GM23338 (cell line): ENCODE results near the gene ADGRB2. TPM values are rescaled to one million over a fixed set of nuclear protein-coding genes. Genes with fewer than 3 reads are reported as not detected.

Experiments used
- ATAC-seq: fragments of 200-7000 bp; cut with Tn5 transposase; 3 replicates; pipeline ENCODE4 v1.9.1; 2020
- DNase-seq: peaks from one replicate; pipeline ENCODE4 v3.0.0-alpha.2; 2015; ENCODE audit warnings: low spot score
- H2AFZ ChIP-seq: fragments of 200-600 bp; sonication (generic); 2 replicates; pipeline ENCODE4 v1.8.0; 2016; ENCODE audit warnings: antibody characterized with exemption, mild to moderate bottlenecking, moderate library complexity
- H3F3A ChIP-seq: fragments of 200-600 bp; sonication (generic); replicated peaks from 2 replicates; pipeline ENCODE4 v1.8.0; 2017; ENCODE audit warnings: antibody characterized with exemption, mixed run types, low read depth
- H3K27ac ChIP-seq: fragments of 200-600 bp; sonication (generic); 2 replicates; pipeline ENCODE4 v1.6.1; 2016; ENCODE audit warnings: low read depth
- H3K27me3 ChIP-seq: fragments of 200-600 bp; sonication (generic); 2 replicates; pipeline ENCODE4 v1.8.0; 2016; ENCODE audit warnings: mild to moderate bottlenecking, mixed run types, moderate library complexity; ENCODE audit not compliant: insufficient read depth
- H3K36me3 ChIP-seq: fragments of 200-600 bp; sonication (generic); 2 replicates; pipeline ENCODE4 v1.8.0; 2016; ENCODE audit warnings: mild to moderate bottlenecking; ENCODE audit not compliant: insufficient read depth
- H3K4me1 ChIP-seq: fragments of 200-600 bp; sonication (generic); 2 replicates; pipeline ENCODE4 v1.8.0; 2016; ENCODE audit warnings: mild to moderate bottlenecking, moderate library complexity; ENCODE audit not compliant: insufficient read depth
- H3K4me2 ChIP-seq: fragments of 200-600 bp; sonication (generic); 2 replicates; pipeline ENCODE4 v1.7.1; 2017; ENCODE audit warnings: mixed run types
- H3K4me3 ChIP-seq: fragments of 200-600 bp; sonication (generic); 2 replicates; pipeline ENCODE4 v1.6.1; 2016; ENCODE audit warnings: mixed run types
- H3K79me2 ChIP-seq: fragments of 200-600 bp; sonication (generic); replicated peaks from 2 replicates; pipeline ENCODE4 v1.8.0; 2017; ENCODE audit warnings: mild to moderate bottlenecking; ENCODE audit not compliant: insufficient read depth
- H3K9me2 ChIP-seq: fragments of 200-600 bp; sonication (generic); 2 replicates; pipeline ENCODE4 v1.8.0; 2017; ENCODE audit not compliant: insufficient read depth
- H4K20me1 ChIP-seq: fragments of 200-600 bp; sonication (generic); replicated peaks from 2 replicates; pipeline ENCODE4 v1.8.0; 2017; ENCODE audit warnings: mild to moderate bottlenecking; ENCODE audit not compliant: insufficient read depth
- H3K27ac Mint-ChIP-seq: 2 replicates; pipeline ENCODE4 v1.8.0; 2020; ENCODE audit warnings: inconsistent platforms, mild to moderate bottlenecking, moderate library complexity, mixed read lengths
- H3K27me3 Mint-ChIP-seq: 3 replicates; pipeline ENCODE4 v1.8.0; 2022; ENCODE audit warnings: low read depth, mild to moderate bottlenecking, moderate library complexity, mixed read lengths, inconsistent platforms; ENCODE audit not compliant: insufficient read depth, poor library complexity
- H3K36me3 Mint-ChIP-seq: 3 replicates; pipeline ENCODE4 v1.8.0; 2021; ENCODE audit warnings: low read depth, mild to moderate bottlenecking, inconsistent platforms, moderate library complexity, mixed read lengths
- H3K4me1 Mint-ChIP-seq: 3 replicates; pipeline ENCODE4 v1.8.0; 2020; ENCODE audit warnings: mild to moderate bottlenecking, inconsistent platforms, mixed read lengths
- H3K4me3 Mint-ChIP-seq: 3 replicates; pipeline ENCODE4 v1.8.0; 2021; ENCODE audit warnings: moderate library complexity, mild to moderate bottlenecking, inconsistent platforms, mixed read lengths
- H3K9me3 Mint-ChIP-seq: 3 replicates; pipeline ENCODE4 v1.8.0; 2020; ENCODE audit warnings: moderate library complexity, mild to moderate bottlenecking, inconsistent platforms, mixed read lengths
- EZH2 ChIP-seq: fragments of 200-600 bp; sonication (generic); IDR thresholded peaks from one replicate; pipeline ENCODE4 v1.8.0; 2017; ENCODE audit warnings: antibody characterized with exemption, mild to moderate bottlenecking, low read depth; ENCODE audit not compliant: unreplicated experiment
- POLR2AphosphoS5 ChIP-seq: IDR thresholded peaks from 2 replicates; pipeline ENCODE4 v1.6.1; 2016; ENCODE audit warnings: antibody characterized with exemption, low read depth
- STAT1 ChIP-seq: IDR thresholded peaks from one replicate; pipeline ENCODE4 v1.6.1; 2016; ENCODE audit warnings: antibody characterized with exemption; ENCODE audit not compliant: unreplicated experiment
- polyA plus RNA-seq: library from polyadenylated mRNA; unstranded; fragments of >200 nt; fragmentation: Nextera tagmentation; extraction: Ambion mirVana; gene quantifications from 2 replicates; pipeline ENCODE4 v1.2.1, GENCODE V29; 2016
- total RNA-seq: library from RNA; depleted of rRNA; stranded (reverse); fragments of >200 nt; shearing (Covaris generic); gene quantifications from 2 replicates; pipeline ENCODE4 v1.2.3, GENCODE V29; 2014
- TF ChIP-seq, protein P1 (sequence below), 2 experiments: fragments of 200-600 bp in 1 of 2; sonication (generic) in 1 of 2; conservative IDR thresholded peaks; 2 replicates each; pipeline versions ENCODE4 v1.5.1 to v1.6.1; 2016 to 2017; ENCODE audit warnings: antibody characterized with exemption in 2 of 2, low read depth in 2 of 2, mild to moderate bottlenecking in 2 of 2, moderate library complexity in 1 of 2

Gene ADGRB2
- total and polyA plus RNA-seq, 2 experiments from 2014 or later, result 8.0 to 27.8 TPM

DNA sequence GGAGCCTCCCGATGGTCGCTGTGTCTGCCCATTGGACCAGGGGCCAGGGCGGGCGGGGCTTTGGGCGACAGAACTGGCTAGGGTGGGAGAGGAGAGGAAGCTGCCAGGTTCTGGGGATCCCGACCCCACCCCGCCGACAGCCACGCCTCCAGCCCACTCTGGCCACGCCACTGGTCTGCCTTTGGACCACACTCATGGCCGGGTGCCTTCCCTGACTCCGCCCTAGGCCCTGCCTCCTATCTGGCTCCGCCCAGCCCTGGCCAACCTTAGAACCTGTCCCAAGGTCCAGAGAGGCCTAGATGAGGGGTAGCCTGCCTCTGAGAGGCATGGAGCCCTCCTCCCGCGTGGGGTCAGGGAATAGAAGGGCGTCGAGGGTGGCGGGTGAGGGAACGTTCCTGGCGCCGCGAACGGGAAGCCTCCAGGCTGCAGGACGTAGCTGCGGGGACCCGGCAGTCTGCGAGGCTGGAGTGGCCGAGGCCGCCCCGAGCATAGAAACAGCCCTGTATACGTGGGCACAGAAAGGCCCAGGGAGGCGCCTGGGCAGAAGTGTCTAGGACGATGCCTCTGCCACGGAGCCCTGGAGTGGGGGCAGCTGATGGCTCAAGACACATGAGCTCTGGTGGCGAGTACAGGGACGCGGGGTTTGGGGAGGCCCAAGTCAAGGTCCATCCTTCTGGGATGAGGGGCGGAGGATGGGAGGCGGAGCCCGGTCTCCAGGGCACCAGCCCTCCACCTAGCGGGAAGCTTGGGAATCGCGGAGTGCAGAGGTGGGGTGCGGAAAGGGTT is 48.9 kb downstream of the ADGRB2 start:
- H3K9me2 ChIP-seq, result no peaks in the 10 kb centered on the region
- DNase-seq, result peak; percentile 97
- no peaks in the 10 kb centered on the region for H3K9me3 Mint-ChIP-seq
- no peaks in the 10 kb centered on the region for H3K36me3 ChIP-seq
- H3K27ac ChIP-seq, result no peak overlapping the region
- H3F3A ChIP-seq, result no peaks in the 10 kb centered on the region; the same call in none of the 2 replicates
- TF ChIP-seq, protein P1, sequence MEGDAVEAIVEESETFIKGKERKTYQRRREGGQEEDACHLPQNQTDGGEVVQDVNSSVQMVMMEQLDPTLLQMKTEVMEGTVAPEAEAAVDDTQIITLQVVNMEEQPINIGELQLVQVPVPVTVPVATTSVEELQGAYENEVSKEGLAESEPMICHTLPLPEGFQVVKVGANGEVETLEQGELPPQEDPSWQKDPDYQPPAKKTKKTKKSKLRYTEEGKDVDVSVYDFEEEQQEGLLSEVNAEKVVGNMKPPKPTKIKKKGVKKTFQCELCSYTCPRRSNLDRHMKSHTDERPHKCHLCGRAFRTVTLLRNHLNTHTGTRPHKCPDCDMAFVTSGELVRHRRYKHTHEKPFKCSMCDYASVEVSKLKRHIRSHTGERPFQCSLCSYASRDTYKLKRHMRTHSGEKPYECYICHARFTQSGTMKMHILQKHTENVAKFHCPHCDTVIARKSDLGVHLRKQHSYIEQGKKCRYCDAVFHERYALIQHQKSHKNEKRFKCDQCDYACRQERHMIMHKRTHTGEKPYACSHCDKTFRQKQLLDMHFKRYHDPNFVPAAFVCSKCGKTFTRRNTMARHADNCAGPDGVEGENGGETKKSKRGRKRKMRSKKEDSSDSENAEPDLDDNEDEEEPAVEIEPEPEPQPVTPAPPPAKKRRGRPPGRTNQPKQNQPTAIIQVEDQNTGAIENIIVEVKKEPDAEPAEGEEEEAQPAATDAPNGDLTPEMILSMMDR (conservative IDR thresholded peaks at IDR 0.05; ENCODE audit: low read depth in 2 of 2), result peak; percentile 68 to 82
- TF ChIP-seq STAT1, result no peak
- peak; percentile 71 for TF ChIP-seq POLR2AphosphoS5
- peak overlapping the region; percentile 97 for H3K4me2 ChIP-seq
- H3K79me2 ChIP-seq, result no peaks in the 10 kb centered on the region
- peak overlapping the region; percentile 100 for H2AFZ ChIP-seq
- peak overlapping the region; percentile 72 for H3K27ac Mint-ChIP-seq
- H3K36me3 Mint-ChIP-seq, result no peaks in the 10 kb centered on the region
- peaks cover 11% of the 10 kb centered on the region for H3K27me3 Mint-ChIP-seq
- peaks cover 27% of the 10 kb centered on the region for H3K4me1 Mint-ChIP-seq
- H3K27me3 ChIP-seq, result no peaks in the 10 kb centered on the region
- peak overlapping the region; percentile 87 for H3K4me3 Mint-ChIP-seq
- peak overlapping the region; percentile 84 for H3K4me3 ChIP-seq
- H3K4me1 ChIP-seq, result peaks cover 18% of the 10 kb centered on the region
- no peaks in the 10 kb centered on the region for H4K20me1 ChIP-seq
- peak; percentile 89 for ATAC-seq

DNA sequence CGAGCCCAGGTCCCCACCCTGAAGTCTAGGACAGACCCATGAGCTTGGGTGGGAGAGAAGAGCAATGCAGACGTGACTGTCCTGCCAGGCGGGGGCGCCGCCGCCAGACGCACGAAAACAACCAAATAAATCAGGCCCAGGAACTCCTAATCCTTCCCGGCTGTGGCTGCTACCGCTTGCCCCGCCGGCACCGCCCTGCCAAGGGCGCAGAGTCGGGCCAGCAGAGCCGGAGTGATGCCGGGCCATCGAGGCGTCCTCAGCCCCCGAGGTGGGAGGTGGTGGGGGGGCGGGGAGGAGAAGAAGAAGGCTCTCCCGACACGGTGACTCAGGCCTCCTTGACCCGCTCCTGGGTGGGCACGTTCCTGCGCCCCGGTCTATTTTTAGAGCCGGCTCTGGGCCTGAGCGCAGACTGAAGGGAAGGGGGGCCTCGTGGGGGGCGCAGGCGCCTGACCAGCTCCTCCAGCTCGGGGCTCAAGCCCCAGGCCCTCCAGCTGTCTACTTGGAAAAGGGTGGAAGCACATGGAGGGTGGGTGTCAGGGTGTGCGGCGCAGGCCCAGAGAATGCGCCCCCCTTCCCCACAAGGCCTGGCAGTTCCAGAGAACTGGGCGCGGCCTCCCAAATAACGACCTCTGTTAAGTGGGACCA is 49.6 kb downstream of the ADGRB2 start:
- ATAC-seq (peak; percentile 46), DNase-seq (peak; percentile 83)
- peak overlapping the region; percentile 73 for H3K27ac ChIP-seq
- no peaks in the 10 kb centered on the region for H3K27me3 ChIP-seq
- Mint-ChIP-seq H3K4me3 (peak overlapping the region; percentile 87), H3K9me3 (no peaks in the 10 kb centered on the region), H3K4me1 (peaks cover 27% of the 10 kb centered on the region), H3K27me3 (peaks cover 8% of the 10 kb centered on the region), H3K27ac (no peak overlapping the region), H3K36me3 (no peaks in the 10 kb centered on the region)
- H2AFZ ChIP-seq, result peak overlapping the region; percentile 83
- peaks cover 18% of the 10 kb centered on the region for H3K4me1 ChIP-seq
- H3K4me2 ChIP-seq, result peak overlapping the region; percentile 97
- no peaks in the 10 kb centered on the region; the same call in none of the 2 replicates for H3F3A ChIP-seq
- TF ChIP-seq EZH2 (no peak), POLR2AphosphoS5 (peak; percentile 61)
- TF ChIP-seq, protein P1 (conservative IDR thresholded peaks at IDR 0.05; ENCODE audit: low read depth in 2 of 2), result peak; percentile 50 to 79
- H4K20me1 ChIP-seq, result no peaks in the 10 kb centered on the region
- peak overlapping the region; percentile 84 for H3K4me3 ChIP-seq
- H3K79me2 ChIP-seq, result no peaks in the 10 kb centered on the region
- H3K36me3 ChIP-seq, result no peaks in the 10 kb centered on the region
- H3K9me2 ChIP-seq, result no peaks in the 10 kb centered on the region
